Measurements from ENCODE around the gene PTGES3. TPM values are rescaled to one million over a fixed set of nuclear protein-coding genes. Genes with fewer than 3 reads are reported as not detected.

The PTGES3 gene
- total and polyA plus RNA-seq, 10 of the 15 experiments (the other 5 are each of a cell fraction or from before 2014, with no cell fraction given) = 117 to 520 (median 175) TPM

DNA sequence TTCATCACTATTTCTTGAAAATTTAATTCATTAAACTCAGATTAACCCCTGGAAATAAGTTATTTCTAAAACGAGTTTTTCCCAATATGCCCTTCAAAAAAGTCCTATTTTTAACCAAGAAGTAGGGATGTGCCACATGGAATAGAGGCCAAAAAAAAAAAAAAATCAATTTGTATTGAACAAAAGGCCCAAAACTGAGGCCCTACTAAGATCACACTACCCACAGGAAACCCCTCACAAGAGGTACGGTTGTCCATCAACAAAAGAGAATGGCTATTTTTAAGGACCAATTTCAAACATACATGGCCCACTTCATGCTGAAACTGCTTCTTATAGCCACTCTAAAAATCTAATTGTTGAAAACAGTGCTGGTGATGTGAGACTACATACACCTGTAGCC lies 50.5 kb downstream of the PTGES3 start (continued):
- TF ChIP-seq SPI1 (IDR thresholded peaks at IDR 0.05; ENCODE audit: borderline replicate concordance, insufficient read depth, low read depth, low read length) (no peak), CBX5 (IDR thresholded peaks at IDR 0.05; ENCODE audit: low read depth) (no peak), PML (IDR thresholded peaks at IDR 0.05; ENCODE audit: low read length) (no peak)

DNA sequence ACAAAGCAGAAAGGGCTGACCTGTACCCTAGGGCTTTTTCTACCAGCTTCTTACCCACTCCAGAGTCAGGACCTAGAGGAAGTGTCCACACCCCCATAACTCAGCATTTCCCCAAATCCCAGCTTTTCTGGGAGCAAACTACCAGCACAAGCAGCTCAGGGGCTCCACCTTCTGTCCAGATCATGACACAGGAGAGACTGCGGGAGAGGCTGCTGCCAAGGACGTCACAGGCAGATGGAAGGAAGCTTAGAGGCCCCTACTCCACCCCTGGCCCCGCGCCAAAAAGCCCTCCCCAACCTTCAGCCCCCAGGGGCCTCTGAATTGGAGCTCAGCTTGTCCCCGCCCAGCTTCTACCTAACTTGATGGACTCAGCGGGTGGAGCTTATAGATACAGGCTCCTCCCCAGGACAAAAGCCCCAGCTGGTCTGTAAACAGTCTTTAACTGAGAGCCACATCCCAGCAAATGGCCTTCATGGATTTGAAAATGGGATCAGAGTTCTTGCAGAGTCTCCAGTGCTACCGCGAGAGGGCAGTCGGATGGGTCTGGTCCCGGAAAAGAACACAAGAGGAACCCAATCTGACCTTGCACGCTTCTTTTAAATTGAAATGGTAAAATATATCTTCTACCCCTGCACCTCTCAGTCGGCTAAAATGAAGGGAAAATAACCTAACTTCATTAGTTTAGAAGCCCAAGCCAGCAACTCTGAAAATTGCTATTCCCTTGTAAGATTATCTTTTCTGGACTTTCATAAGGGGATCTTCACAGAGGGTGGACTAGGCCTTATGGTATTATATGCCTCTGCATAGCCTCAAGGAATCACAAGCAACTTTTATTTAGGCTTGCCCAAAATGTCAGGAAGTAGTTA lies 51.2 kb downstream of the PTGES3 start:
- in situ Hi-C loops (cut with MboI) (loop anchor here (10.0 kb wide), 1 partner anchor 448 kb away; the partner anchor contains the start of gene NAB2), intact Hi-C loops (cut with micrococcal nuclease; ENCODE audit: unreplicated experiment) (loop anchor here (2.0 to 5.0 kb wide), 4 partner anchors 52 to 450 kb away; partner anchors contain the start of genes NAB2, NACA and PTGES3)
- peak overlapping the region; percentile 95 for H3K4me2 ChIP-seq (ENCODE audit: control insufficient read depth, insufficient read depth)
- POLR2A ChIA-PET = interaction anchor here (0.6 to 6.9 kb wide), 24 partner anchors 9 to 520 kb away, joined by 3 to 155 read pairs (median 4); partner anchors contain the start of genes ATP5F1B, ESYT1, NACA and PTGES3
- BruUV-seq (replicated peaks) = TSS peak; percentile 75
- H3K36me3 ChIP-seq (ENCODE audit: control insufficient read depth in 2 of 2, insufficient read depth in 2 of 2, low read length in 1 of 2) = peaks cover 6 to 22% of the 10 kb centered on the region in 2 experiments
- H3K9me3 ChIP-seq (replicated peaks; ENCODE audit: control insufficient read depth, insufficient read depth, low read length) = no peaks in the 10 kb centered on the region
- H3K79me2 ChIP-seq (ENCODE audit: control insufficient read depth, insufficient read depth, low read length) = peaks cover 55% of the 10 kb centered on the region
- no peaks in the 10 kb centered on the region for H4K20me1 ChIP-seq (ENCODE audit: control insufficient read depth, insufficient read depth)
- DNase-seq (ENCODE audit: low read depth, low spot score) (peak; percentile 87), ATAC-seq (peak; percentile 69), FAIRE-seq (peak; percentile 95)
- peak overlapping the region; percentile 91 for H3K4me3 ChIP-seq
- RAD21 ChIA-PET (ENCODE audit: unreplicated experiment) = interaction anchor here (0.6 to 10.0 kb wide), 59 partner anchors 9 to 592 kb away, joined by 3 to 176 read pairs (median 4); partner anchors contain the start of genes ATP5F1B, CNPY2, GLS2 and NACA
- CTCF ChIA-PET = interaction anchor here (0.6 to 6.1 kb wide), 65 partner anchors 9 to 840 kb away, joined by 3 to 73 read pairs (median 5); partner anchors contain the start of genes ATP5F1B, HSD17B6, NACA and RBMS2
- H3K4me1 ChIP-seq (ENCODE audit: control insufficient read depth, insufficient read depth, low read length) = peaks cover 21% of the 10 kb centered on the region
- no peaks in the 10 kb centered on the region for H3K27me3 ChIP-seq (replicated peaks in 1 of 2; ENCODE audit: control insufficient read depth in 2 of 2, insufficient read depth in 2 of 2, low read length in 1 of 2)
- peak overlapping the region; percentile 87 for H3K27ac ChIP-seq (ENCODE audit: control insufficient read depth, insufficient read depth)
- H2AFZ ChIP-seq (ENCODE audit: control insufficient read depth, low read depth, low read length) = peak overlapping the region; percentile 73
- SMC1A ChIA-PET (ENCODE audit: uncharacterized antibody, unreplicated experiment) = interaction anchor here (0.6 to 6.1 kb wide), 42 partner anchors 8 to 655 kb away, joined by 3 to 68 read pairs (median 5); partner anchors contain the start of genes ATP5F1B, ESYT1, PTGES3 and SMARCC2
- peak overlapping the region; percentile 92 for H3K9ac ChIP-seq (ENCODE audit: control insufficient read depth, insufficient read depth, low read length)
- WGBS (ENCODE audit: insufficient coverage, insufficient replicate concordance, low lambda C conversion rate, missing lambda C conversion rate) = 0% methylated on average over 12 of the region's 12 CpGs
- peak; percentile 86 for TF ChIP-seq POLR2AphosphoS5 (IDR thresholded peaks at IDR 0.05; ENCODE audit: low read length)
- TF ChIP-seq FOXK2 (IDR thresholded peaks at IDR 0.05) = no peak
- TF ChIP-seq HCFC1 (IDR thresholded peaks at IDR 0.05; ENCODE audit: low read length) = peak; percentile 28; the same call in 1 of the 2 replicates
- TF ChIP-seq EZH2 (IDR thresholded peaks at IDR 0.05; ENCODE audit: borderline replicate concordance, control insufficient read depth, low read depth, low read length) = no peak
- TF ChIP-seq, protein P1, sequence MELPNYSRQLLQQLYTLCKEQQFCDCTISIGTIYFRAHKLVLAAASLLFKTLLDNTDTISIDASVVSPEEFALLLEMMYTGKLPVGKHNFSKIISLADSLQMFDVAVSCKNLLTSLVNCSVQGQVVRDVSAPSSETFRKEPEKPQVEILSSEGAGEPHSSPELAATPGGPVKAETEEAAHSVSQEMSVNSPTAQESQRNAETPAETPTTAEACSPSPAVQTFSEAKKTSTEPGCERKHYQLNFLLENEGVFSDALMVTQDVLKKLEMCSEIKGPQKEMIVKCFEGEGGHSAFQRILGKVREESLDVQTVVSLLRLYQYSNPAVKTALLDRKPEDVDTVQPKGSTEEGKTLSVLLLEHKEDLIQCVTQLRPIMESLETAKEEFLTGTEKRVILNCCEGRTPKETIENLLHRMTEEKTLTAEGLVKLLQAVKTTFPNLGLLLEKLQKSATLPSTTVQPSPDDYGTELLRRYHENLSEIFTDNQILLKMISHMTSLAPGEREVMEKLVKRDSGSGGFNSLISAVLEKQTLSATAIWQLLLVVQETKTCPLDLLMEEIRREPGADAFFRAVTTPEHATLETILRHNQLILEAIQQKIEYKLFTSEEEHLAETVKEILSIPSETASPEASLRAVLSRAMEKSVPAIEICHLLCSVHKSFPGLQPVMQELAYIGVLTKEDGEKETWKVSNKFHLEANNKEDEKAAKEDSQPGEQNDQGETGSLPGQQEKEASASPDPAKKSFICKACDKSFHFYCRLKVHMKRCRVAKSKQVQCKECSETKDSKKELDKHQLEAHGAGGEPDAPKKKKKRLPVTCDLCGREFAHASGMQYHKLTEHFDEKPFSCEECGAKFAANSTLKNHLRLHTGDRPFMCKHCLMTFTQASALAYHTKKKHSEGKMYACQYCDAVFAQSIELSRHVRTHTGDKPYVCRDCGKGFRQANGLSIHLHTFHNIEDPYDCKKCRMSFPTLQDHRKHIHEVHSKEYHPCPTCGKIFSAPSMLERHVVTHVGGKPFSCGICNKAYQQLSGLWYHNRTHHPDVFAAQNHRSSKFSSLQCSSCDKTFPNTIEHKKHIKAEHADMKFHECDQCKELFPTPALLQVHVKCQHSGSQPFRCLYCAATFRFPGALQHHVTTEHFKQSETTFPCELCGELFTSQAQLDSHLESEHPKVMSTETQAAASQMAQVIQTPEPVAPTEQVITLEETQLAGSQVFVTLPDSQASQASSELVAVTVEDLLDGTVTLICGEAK (IDR thresholded peaks at IDR 0.05; ENCODE audit: borderline replicate concordance) = no peak
- 0 out of 2 replicates have a peak, but pooled peaks have one; percentile 45 for TF ChIP-seq CHD2 (IDR thresholded peaks at IDR 0.05; ENCODE audit: borderline replicate concordance, low read depth, low read length)
- TF ChIP-seq, protein P2, sequence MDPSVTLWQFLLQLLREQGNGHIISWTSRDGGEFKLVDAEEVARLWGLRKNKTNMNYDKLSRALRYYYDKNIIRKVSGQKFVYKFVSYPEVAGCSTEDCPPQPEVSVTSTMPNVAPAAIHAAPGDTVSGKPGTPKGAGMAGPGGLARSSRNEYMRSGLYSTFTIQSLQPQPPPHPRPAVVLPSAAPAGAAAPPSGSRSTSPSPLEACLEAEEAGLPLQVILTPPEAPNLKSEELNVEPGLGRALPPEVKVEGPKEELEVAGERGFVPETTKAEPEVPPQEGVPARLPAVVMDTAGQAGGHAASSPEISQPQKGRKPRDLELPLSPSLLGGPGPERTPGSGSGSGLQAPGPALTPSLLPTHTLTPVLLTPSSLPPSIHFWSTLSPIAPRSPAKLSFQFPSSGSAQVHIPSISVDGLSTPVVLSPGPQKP (IDR thresholded peaks at IDR 0.05; ENCODE audit: low read depth, low read length) = no peak
- 0 out of 3 replicates have a peak, but pooled peaks of 1 of the 2 experiments have one; percentile 2 for TF ChIP-seq EGR1 (IDR thresholded peaks at IDR 0.05; ENCODE audit: borderline replicate concordance in 1 of 2, low read depth in 2 of 2, low read length in 2 of 2)
- peak; percentile 62; the same call in 1 of the 2 replicates for TF ChIP-seq GATAD2B (conservative IDR thresholded peaks at IDR 0.05; ENCODE audit: low read depth)
